Right ventricle myocardium superior (tissue), 1 donor: ENCODE results near the gene ZER1. TPM values are rescaled to one million over a fixed set of nuclear protein-coding genes. Genes with fewer than 3 reads are reported as not detected.
"Not testable (repeated sequence)": the region's sequence is repeated elsewhere in the genome, so short reads cannot be mapped to it uniquely, and the experiment has no call there.

ENCODE experiments used
- ATAC-seq: fragments of 200-7000 bp; cut with Tn5 transposase; one replicate; pipeline ENCODE4 v1.9.1; 2020; ENCODE audit warnings: mild to moderate bottlenecking; ENCODE audit not compliant: poor library complexity
- DNase-seq: peaks from one replicate; pipeline ENCODE4 v3.0.0-alpha.2; 2020
- intact Hi-C: fragments of 100-400 bp; cut with DNase I; formaldehyde crosslinking; loops from one replicate; pipeline ENCODE4 v1.11.2; 2022
- total RNA-seq: library from RNA; stranded (reverse); fragmentation: NEBNext Ultra II Directional; extraction: Animal tissue kit (Norgen Biotek cat#: 25700); gene quantifications from one replicate; pipeline ENCODE4 v1.2.1, GENCODE V29; 2021
- donor health status: DM: no; HTN: yes; CAD: no; lungs with severe emphysema.

ZER1 gene
- total RNA-seq, 1 donor from 2014 or later, result 57.3 TPM

- intact Hi-C loops, result no loop called here
- ATAC-seq (peak; percentile 12), DNase-seq (peak; percentile 75)
Measured at GRCh38 chr9:128703616-128704355, 67.9 kb downstream of the ZER1 start.

GRCh38 chr9:128702949-128703615 lies 68.6 kb downstream of the ZER1 start:
- peak; percentile 61 for DNase-seq
- intact Hi-C loops, result no loop called here

GRCh38 chr9:128702445-128702948 lies 69.2 kb downstream of the ZER1 start, which contains the start of gene PKN3:
PKN3 (plus strand) TSS chr9:128702503; CDS start chr9:128702916, 413 bp downstream.
- intact Hi-C loops, result no loop called here
- ATAC-seq, result peak; percentile 94

More at GRCh38 chr9:128702949-128703615, 68.6 kb downstream of the ZER1 start:
- peak; percentile 37 for ATAC-seq

GRCh38 chr9:128701227-128701854 lies 70.4 kb downstream of the ZER1 start:
- ATAC-seq (no peak), DNase-seq (peak; percentile 30)
- intact Hi-C loops, result no loop called here

More at GRCh38 chr9:128702445-128702948, 69.2 kb downstream of the ZER1 start, which contains the start of gene PKN3:
- peak; percentile 93 for DNase-seq

- peak; percentile 36 for DNase-seq
- ATAC-seq, intact Hi-C loops: not testable (repeated sequence)
Measured at GRCh38 chr9:128699096-128699795, 72.5 kb downstream of the ZER1 start.

- intact Hi-C loops, result no loop called here
- ATAC-seq, result no peak
Measured at GRCh38 chr9:128696923-128697707, 74.6 kb downstream of the ZER1 start.

GRCh38 chr9:128694344-128694743 lies 77.4 kb downstream of the ZER1 start:
- no peak for ATAC-seq
- intact Hi-C loops, result no loop called here
- DNase-seq, result peak; percentile 3

More at GRCh38 chr9:128696923-128697707, 74.6 kb downstream of the ZER1 start:
- DNase-seq, result no peak

- DNase-seq, intact Hi-C loops, ATAC-seq: not testable (repeated sequence)
Measured at GRCh38 chr9:128693738-128694137, 78.0 kb downstream of the ZER1 start.

- ATAC-seq (no peak), DNase-seq (no peak)
- intact Hi-C loops, result no loop called here
Measured at GRCh38 chr9:128690684-128691034, 81.1 kb downstream of the ZER1 start.

GRCh38 chr9:128689820-128690683 lies 81.7 kb downstream of the ZER1 start:
- DNase-seq, result peak; percentile 52
- ATAC-seq, result no peak
- intact Hi-C loops, result no loop called here

- DNase-seq (no peak), ATAC-seq (peak; percentile 23)
- intact Hi-C loops, result no loop called here
Measured at GRCh38 chr9:128689293-128689774, 82.4 kb downstream of the ZER1 start.

- intact Hi-C loops, result no loop called here
- DNase-seq (peak; percentile 97), ATAC-seq (peak; percentile 96)
Measured at GRCh38 chr9:128688501-128689292, 83.0 kb downstream of the ZER1 start, which contains the start of gene SET. SET (plus strand) TSS chr9:128689222; CDS start chr9:128689583, 361 bp downstream.

- intact Hi-C loops, result no loop called here
- no peak for DNase-seq
- no peak for ATAC-seq
Measured at GRCh38 chr9:128687453-128687852, 84.3 kb downstream of the ZER1 start.

- intact Hi-C loops, result no loop called here
- ATAC-seq, result no peak
- peak; percentile 37 for DNase-seq
Measured at GRCh38 chr9:128685636-128686489, 85.9 kb downstream of the ZER1 start.
